Muscle of arm (tissue), 12 donors: ENCODE measurements around the gene TEKTIP1. TPM values are rescaled to one million over a fixed set of nuclear protein-coding genes. Genes with fewer than 3 reads are reported as not detected.
"Not testable (repeated sequence)": the region's sequence is repeated elsewhere in the genome, so short reads cannot be mapped to it uniquely, and the experiment has no call there.

Experiments used
- DNase-seq: peaks from one replicate; pipeline ENCODE4 v3.0.0-alpha.2; 2013
- polyA plus RNA-seq, 12 donors: library from polyadenylated mRNA; unstranded; fragments of 120-200 nt; gene quantifications; one replicate each; pipeline ENCODE4 v1.2.1, GENCODE V29; 2013; ENCODE audit not compliant: insufficient read length in 12 of 12

Gene TEKTIP1
- polyA plus RNA-seq, 12 donors: 1.5 to 3.6 (median 3.0) TPM; not detected in 2

DNA sequence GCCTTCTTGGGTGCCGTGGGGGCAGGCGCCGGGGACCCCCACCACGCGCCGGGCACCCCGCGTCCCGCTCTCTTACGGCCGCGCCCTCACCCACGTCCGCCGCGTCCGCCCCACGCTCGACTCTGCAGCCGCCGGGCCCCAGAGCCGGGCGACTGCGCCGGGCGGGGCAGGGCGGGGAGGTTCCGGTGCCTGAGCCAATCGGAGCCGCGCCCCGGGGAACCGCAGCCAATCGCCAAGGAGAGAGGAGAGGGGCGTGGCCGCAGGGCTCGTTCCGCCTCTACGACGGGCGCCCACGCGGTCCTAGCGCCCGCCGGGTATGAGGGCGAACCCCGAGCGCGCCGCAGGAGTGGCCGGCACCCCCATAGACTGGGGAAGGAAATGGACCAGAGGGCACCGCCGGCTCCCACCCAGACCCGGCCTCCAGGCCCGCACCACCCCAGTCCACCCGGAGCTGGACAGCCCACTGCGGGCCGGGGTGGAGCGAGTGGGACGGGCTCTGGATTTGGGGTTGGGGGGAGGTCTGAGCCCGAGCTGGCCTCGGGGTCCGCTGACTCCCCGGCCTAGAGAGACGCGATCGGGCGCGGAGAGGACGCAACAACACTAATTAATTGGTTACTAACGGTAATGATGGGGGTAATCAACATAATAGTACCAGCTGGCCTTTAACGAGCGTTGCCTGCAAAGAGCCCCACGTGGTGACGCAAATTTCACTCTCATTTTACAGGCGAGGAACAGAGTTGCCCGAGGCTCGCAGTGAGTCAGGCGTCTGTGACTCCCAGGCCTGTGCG, 18.7 kb downstream of the TEKTIP1 start, which contains the start of gene MFSD12:
MFSD12 (minus strand) TSS at position 126 of the 788 bp plus-strand sequence. CDS start 183 bp downstream, outside the sequence.
- DNase-seq: peak; percentile 95

- no peak for DNase-seq
Observed at GRCh38 chr19:3563709-3564524, 24.9 kb downstream of the TEKTIP1 start.

- no peak for DNase-seq
Observed at GRCh38 chr19:3565139-3565538, 26.2 kb downstream of the TEKTIP1 start.

DNA sequence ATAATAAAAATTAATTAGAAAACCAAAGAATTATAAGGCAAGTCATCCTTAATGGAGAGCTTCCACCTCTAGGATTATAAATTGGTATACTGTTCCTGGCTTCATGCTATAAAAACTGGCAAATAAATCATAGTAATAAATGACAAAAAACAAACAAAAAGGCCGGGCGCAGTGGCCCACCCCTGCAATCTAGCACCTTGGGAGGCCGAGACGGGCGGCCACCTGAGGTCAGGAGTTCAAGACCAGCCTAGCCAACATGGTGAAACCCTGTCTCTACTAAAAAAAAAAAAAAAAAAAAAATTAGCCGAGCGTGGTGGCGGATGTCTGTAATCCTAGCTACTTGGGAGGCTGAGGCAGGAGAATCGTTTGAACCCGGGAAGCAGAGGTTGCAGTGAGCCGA, 31.1 kb downstream of the TEKTIP1 start:
- not testable (repeated sequence) for DNase-seq

DNA sequence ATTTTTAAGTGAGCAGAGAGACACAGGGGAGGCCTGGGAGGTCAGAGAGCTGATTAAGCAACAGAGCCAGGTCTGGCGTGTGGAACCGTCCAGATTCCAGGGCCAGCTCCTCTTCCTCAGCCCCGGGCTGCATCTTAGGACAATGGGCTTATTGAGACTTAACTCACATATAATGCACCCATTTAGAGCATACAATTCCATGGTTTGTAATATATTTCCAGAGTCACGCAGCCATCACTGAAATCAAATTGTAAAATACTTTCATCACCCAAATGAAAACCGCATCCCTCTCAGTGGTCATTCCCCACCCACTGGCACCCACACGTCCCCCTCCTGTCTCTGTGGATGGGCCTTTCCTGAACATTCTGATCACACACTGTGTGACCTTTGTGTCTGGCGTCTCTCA, 31.6 kb downstream of the TEKTIP1 start:
- DNase-seq: no peak

- peak; percentile 99 for DNase-seq
Observed at GRCh38 chr19:3572132-3572854, 33.3 kb downstream of the TEKTIP1 start.

GRCh38 chr19:3572855-3573161, 33.8 kb downstream of the TEKTIP1 start, which contains the start of gene HMG20B:
HMG20B (plus strand) TSS chr19:3572944; CDS start chr19:3573310, 366 bp downstream.
- no peak for DNase-seq

DNA sequence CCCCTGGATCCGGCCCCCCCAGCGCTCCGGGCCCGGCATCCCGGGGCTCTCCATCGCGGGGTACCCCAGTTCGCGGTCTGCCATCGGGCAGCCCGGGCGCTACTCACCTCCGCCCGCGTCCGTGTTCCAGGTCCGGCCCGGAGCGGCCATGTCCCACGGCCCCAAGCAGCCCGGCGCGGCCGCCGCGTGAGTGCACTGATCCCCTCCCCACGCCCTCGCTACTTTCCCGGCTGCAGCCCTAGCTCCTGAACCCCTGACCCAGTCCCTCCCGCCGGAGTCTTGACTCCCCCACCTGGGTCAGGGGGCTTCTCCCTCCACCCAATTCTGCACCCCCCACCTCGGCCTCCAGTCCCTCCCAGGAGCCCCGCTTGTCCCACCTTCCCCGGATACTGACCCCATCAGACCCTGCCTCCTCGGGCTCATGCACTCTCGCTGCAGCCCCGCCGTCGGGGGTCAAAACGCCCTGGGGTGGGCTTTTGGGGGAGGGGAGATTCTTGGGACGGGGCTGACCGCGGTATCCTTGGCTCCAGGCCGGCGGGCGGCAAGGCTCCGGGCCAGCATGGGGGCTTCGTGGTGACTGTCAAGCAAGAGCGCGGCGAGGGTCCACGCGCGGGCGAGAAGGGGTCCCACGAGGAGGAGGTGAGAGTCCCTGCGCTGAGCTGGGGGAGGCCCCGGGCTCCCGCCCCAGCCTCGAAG, 34.3 kb downstream of the TEKTIP1 start:
- no peak for DNase-seq

GRCh38 chr19:3573858-3574637, 35.1 kb downstream of the TEKTIP1 start:
- DNase-seq: peak; percentile 62

DNA sequence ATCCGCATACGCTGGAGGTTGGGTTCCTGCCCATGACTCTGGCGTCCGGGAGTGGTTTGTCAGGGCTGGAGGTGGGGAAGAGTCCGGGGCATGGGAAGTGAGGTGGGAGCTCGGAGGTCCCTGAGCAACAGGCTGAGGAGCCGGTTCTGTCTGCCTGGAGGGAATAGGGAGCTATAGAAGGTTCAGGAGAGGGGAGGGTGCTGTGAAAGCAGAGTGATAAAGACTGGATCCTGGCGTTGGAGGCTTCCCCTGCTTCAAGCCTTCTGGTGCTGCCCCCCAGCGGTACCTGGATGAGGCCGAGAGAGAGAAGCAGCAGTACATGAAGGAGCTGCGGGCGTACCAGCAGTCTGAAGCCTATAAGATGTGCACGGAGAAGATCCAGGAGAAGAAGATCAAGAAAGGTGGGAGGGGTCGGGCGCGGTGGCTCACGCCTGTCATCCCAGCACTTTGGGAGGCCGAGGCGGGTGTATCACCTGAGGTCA, 36.3 kb downstream of the TEKTIP1 start:
- DNase-seq: no peak

GRCh38 chr19:3575949-3576673, 37.1 kb downstream of the TEKTIP1 start:
- DNase-seq: no peak

GRCh38 chr19:3576696-3577443, 37.9 kb downstream of the TEKTIP1 start:
- peak; percentile 60 for DNase-seq

DNA sequence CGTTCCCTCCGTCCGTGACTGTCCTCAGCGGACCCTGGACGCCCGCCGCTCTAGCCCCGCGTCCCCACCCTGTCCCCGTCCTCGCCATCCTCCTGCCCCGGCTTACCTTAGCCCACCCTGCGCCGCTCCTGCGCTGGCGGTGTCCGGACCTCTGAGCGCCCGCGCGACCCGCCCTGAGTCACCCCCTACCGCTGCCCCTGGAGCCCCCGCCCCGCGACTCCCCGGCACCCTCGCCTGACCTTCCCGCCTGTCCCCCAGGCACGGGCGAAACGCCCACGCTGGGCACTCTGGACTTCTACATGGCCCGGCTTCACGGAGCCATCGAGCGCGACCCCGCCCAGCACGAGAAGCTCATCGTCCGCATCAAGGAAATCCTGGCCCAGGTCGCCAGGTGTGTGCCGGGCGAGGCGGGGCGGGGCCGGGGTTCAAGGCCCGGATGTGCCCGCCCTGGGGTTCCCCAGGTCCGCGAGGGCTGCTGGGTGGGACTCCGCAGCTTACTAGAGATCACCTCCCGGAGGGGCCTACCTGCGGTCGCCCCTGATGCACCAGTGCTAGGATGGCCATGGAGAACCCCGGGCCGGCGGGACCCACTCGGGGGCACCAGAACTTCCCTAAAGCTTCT, 38.9 kb downstream of the TEKTIP1 start:
- DNase-seq: no peak

GRCh38 chr19:3578390-3578789, 39.4 kb downstream of the TEKTIP1 start:
- DNase-seq: no peak

DNA sequence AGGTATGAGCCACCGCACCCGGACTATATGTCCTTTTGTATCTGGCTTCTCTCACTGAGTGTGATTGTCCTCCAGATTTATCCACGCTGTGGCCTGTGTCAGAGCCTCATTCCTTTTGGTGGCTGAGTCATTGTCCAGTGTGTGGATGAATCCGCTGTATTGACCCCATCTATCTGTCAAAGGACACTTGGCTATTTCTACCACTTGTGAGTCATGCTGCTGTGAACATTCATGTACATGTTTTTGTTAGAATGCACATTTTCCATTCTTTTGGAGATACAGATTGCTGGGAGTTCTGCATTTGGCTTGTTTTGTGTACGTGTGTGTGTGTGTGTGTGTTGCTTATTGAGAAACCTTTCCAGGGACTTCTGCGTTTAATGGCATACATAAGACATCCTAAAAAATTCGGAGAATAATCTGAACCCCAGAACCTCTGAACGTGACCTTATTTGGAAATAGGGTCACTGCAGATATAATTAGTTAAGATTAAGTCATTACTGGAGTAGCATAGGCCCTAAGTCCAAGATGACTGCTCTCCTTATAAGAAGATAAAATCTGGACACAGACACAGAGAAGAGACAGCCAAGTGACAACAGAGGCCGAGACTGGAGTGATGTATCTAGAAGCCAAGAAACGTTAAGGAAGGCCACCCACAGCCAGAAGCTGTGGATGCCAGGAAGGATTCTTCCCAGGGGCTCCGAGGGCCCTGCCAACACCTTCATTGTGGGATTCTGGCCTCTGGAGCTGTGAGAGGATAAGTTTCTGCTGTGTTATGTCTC, 41.4 kb downstream of the TEKTIP1 start:
- peak; percentile 31 for DNase-seq

GRCh38 chr19:3581792-3582191, 42.8 kb downstream of the TEKTIP1 start:
- not testable (repeated sequence) for DNase-seq

GRCh38 chr19:3584036-3584802, 45.2 kb downstream of the TEKTIP1 start:
- not testable (repeated sequence) for DNase-seq
